GM13976 (cell line): ENCODE results near the gene CAV3.

Experiments used
- DNase-seq: peaks from one replicate; pipeline ENCODE4 v3.0.0; 2012; ENCODE audit warnings: low spot score
- CTCF ChIP-seq: IDR thresholded peaks from 2 replicates; pipeline ENCODE4 v1.5.1; 2012; ENCODE audit warnings: borderline replicate concordance, mild to moderate bottlenecking; ENCODE audit not compliant: insufficient read depth; ENCODE audit errors: extremely low read depth, missing control alignments, control extremely low read depth
- in situ Hi-C: fragments of 300-500 bp; cut with MboI; formaldehyde crosslinking; loops from one replicate; pipeline ENCODE4 v1.12.0; 2022; ENCODE audit warnings: low sequenced_read_pairs, mixed read lengths, inconsistent platforms; ENCODE audit not compliant: unreplicated experiment

CAV3 gene

GRCh38 chr3:8755097-8755496, 21.5 kb downstream of the CAV3 start:
- in situ Hi-C loops: no loop called here
- no peak for DNase-seq
- no peak for TF ChIP-seq CTCF

- TF ChIP-seq CTCF: no peak
- DNase-seq: no peak
- in situ Hi-C loops: no loop called here
Observed at GRCh38 chr3:8755564-8756237, 22.1 kb downstream of the CAV3 start.

- TF ChIP-seq CTCF: no peak
- DNase-seq: no peak
- in situ Hi-C loops: no loop called here
Observed at GRCh38 chr3:8756671-8757070, 23.1 kb downstream of the CAV3 start.

- no peak for TF ChIP-seq CTCF
- DNase-seq: no peak
Observed at GRCh38 chr3:8757551-8758518, 24.2 kb downstream of the CAV3 start.

GRCh38 chr3:8759038-8759707, 25.6 kb downstream of the CAV3 start:
- in situ Hi-C loops: no loop called here
- DNase-seq: no peak
- TF ChIP-seq CTCF: no peak

More at GRCh38 chr3:8757551-8758518, 24.2 kb downstream of the CAV3 start:
- in situ Hi-C loops: no loop called here

- DNase-seq: no peak
- TF ChIP-seq CTCF: no peak
- in situ Hi-C loops: no loop called here
Observed at GRCh38 chr3:8760091-8760490, 26.5 kb downstream of the CAV3 start.
